Left lung (tissue), 10 donors: ENCODE results near the gene ACE. TPM values are rescaled to one million over a fixed set of nuclear protein-coding genes. Genes with fewer than 3 reads are reported as not detected.

Source experiments
- ATAC-seq: fragments of 200-7000 bp; cut with Tn5 transposase; one replicate; pipeline ENCODE4 v1.9.1; 2020; ENCODE audit warnings: moderate library complexity
- DNase-seq, 4 donors: peaks; one replicate each; pipeline ENCODE4 v3.0.0-alpha.2; 2013 to 2020
- H3K27ac ChIP-seq, 2 donors: fragments of 200-600 bp; sonication (generic) in 1 of 2; one replicate each; pipeline versions ENCODE4 v1.5.0 to v1.8.0; 2020 to 2021
- H3K27me3 ChIP-seq, 2 donors: fragments of 200-600 bp; sonication (generic) in 1 of 2; one replicate each; pipeline versions ENCODE4 v1.5.0 to v1.8.0; 2020 to 2021
- H3K36me3 ChIP-seq, 2 donors: fragments of 200-600 bp; sonication (generic) in 1 of 2; one replicate each; pipeline versions ENCODE4 v1.5.0 to v1.8.0; 2020 to 2021
- H3K4me1 ChIP-seq, 2 donors: fragments of 200-600 bp; one replicate each; pipeline ENCODE4 v1.8.0; 2021
- H3K4me3 ChIP-seq, 2 donors: fragments of 200-600 bp; sonication (generic) in 1 of 2; one replicate each; pipeline versions ENCODE4 v1.5.0 to v1.8.0; 2020 to 2021; ENCODE audit warnings: mild to moderate bottlenecking in 1 of 2
- H3K9me3 ChIP-seq, 2 donors: fragments of 200-600 bp; sonication (generic) in 1 of 2; one replicate each; pipeline versions ENCODE4 v1.5.0 to v1.8.0; 2020 to 2021
- intact Hi-C, 2 donors: fragments of 100-400 bp; cut with DNase I; formaldehyde crosslinking; loops; one replicate each; pipeline versions ENCODE4 v1.11.2 to v1.14.2; 2022
- polyA plus RNA-seq, 6 donors: library from polyadenylated mRNA; unstranded; fragments of 120-200 nt; gene quantifications; one replicate each; pipeline ENCODE4 v1.2.1, GENCODE V29; 2013; ENCODE audit not compliant: insufficient read length in 6 of 6
- total RNA-seq, 2 donors: library from RNA; stranded (reverse); fragmentation: NEBNext Ultra II Directional; extraction: Animal tissue kit (Norgen Biotek cat#: 25700); gene quantifications; one replicate each; pipeline ENCODE4 v1.2.1, GENCODE V29; 2021
- TF ChIP-seq, protein P1 (sequence below), 2 donors: fragments of 200-600 bp; sonication (generic) in 1 of 2; IDR thresholded peaks; one replicate each; pipeline versions ENCODE4 v1.5.0 to v1.8.0; 2021; ENCODE audit warnings: antibody characterized with exemption in 2 of 2
- donor health status: DM: no; HTN: yes; CAD: no.
- donor health status: DM: no; HTN: no; CAD: no.

Gene ACE
- total and polyA plus RNA-seq, 8 donors = 39.9 to 72.0 (median 55.3) TPM

DNA sequence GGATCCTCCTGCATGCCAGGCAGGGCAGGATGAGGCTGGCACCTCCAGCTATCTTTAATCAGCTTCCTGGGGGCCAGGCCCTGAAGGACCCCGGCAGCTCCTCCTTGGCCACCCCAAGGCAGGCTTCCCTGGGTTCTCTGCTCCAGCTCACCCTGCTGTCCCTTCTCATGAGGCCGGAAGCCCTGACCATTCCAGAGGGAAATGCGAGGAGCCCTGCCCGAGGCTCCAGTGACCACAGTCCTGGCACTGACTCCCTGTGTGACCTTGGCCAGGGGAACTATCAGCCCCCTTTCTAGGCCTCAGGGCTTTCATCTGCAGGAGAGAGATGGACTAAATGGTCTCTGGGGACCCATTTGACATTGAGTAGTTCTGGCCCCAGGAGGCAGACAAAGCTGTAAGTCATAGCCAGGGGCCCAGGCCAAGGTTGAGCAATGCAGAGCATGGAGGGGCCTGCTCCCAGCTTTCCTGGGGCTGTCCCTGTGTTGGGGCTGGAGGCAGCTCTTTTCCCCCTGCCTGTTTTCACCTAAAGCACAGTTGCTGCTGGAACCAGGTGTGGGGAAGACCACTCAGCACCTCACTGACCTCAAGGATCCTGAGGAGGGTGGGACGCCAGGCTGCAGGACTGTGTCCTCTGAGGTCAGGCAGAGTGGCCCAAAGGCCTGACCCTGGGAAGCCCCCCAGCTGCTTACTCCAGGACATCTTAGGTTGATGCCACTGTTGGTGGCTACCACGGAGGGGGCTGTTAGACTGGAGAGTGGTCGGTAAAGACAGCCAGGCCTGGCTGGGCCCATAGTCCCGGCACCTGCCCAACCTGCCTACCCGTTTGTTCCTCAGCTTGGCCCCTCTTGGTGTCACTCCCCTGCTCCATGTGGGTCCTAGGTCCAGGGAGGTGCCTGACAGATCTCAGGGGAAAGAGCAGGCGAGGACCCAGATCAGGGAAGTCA lies 54.4 kb downstream of the ACE start:
- ATAC-seq (no peak), DNase-seq (peak in 1 of 4 donors; percentile 63)
- Histone ChIP-seq H3K27ac (no peak overlapping the region), H3K9me3 (no peaks in the 10 kb centered on the region), H3K4me3 (no peak overlapping the region), H3K27me3 (peaks cover 0 to 5% of the 10 kb centered on the region in 2 donors), H3K36me3 (no peaks in the 10 kb centered on the region), H3K4me1 (no peaks in the 10 kb centered on the region)
- intact Hi-C loops = no loop called here
- TF ChIP-seq, protein P1, sequence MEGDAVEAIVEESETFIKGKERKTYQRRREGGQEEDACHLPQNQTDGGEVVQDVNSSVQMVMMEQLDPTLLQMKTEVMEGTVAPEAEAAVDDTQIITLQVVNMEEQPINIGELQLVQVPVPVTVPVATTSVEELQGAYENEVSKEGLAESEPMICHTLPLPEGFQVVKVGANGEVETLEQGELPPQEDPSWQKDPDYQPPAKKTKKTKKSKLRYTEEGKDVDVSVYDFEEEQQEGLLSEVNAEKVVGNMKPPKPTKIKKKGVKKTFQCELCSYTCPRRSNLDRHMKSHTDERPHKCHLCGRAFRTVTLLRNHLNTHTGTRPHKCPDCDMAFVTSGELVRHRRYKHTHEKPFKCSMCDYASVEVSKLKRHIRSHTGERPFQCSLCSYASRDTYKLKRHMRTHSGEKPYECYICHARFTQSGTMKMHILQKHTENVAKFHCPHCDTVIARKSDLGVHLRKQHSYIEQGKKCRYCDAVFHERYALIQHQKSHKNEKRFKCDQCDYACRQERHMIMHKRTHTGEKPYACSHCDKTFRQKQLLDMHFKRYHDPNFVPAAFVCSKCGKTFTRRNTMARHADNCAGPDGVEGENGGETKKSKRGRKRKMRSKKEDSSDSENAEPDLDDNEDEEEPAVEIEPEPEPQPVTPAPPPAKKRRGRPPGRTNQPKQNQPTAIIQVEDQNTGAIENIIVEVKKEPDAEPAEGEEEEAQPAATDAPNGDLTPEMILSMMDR (IDR thresholded peaks at IDR 0.05) = no peak

DNA sequence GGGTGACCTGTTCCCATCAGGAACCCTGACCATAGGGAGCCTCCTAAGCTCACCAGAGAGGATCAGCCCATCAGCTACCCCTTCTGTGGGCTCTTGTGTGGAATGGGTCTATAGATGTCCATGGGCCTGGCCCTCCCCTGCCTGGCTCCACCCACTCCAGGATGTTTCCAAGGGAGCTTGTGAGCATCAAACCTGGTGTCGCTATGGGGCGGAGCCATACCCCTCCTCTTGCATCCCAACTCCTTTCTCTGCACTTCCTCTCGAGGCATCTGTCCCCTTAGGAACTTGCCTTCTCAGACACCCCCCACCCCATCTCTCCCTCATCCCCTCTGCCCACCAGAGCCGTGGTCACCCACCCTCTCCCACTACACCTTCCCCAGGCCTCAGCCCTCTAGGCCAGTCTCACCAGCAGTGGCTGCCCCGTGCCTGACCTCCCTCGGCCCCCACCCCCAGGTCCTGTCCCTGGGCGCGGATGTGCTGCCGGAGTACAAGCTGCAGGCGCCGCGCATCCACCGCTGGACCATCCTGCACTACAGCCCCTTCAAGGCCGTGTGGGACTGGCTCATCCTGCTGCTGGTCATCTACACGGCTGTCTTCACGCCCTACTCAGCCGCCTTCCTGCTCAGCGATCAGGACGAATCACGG lies 56.7 kb downstream of the ACE start:
- H3K9me3 ChIP-seq = no peaks in the 10 kb centered on the region
- H3K4me3 ChIP-seq = no peak overlapping the region
- H3K27me3 ChIP-seq = peaks cover 14 to 22% of the 10 kb centered on the region in 2 donors
- DNase-seq (peak in 1 of 4 donors; percentile 59), ATAC-seq (no peak)
- H3K27ac ChIP-seq = no peak overlapping the region
- no peaks in the 10 kb centered on the region for H3K36me3 ChIP-seq
- peaks cover 3 to 6% of the 10 kb centered on the region in 2 donors for H3K4me1 ChIP-seq
- TF ChIP-seq, protein P1 (IDR thresholded peaks at IDR 0.05) = no peak
- intact Hi-C loops = no loop called here

DNA sequence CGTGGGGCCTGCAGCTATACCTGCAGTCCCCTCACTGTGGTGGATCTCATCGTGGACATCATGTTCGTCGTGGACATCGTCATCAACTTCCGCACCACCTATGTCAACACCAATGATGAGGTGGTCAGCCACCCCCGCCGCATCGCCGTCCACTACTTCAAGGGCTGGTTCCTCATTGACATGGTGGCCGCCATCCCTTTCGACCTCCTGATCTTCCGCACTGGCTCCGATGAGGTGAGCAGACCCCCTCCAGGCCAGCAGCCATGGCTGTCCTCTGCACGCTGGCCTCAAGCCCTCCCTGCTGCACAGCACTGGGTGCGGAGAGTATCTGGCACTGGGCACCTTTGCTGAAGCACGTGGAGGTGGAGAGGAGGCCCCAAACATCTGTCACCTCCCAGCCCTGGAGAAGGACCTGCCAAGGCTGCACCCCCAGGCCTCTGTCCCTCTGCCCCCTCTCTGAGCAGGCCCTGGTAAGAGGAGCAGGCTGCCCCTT lies 57.3 kb downstream of the ACE start:
- no peaks in the 10 kb centered on the region for H3K9me3 ChIP-seq
- peaks cover 20 to 27% of the 10 kb centered on the region in 2 donors for H3K27me3 ChIP-seq
- DNase-seq = peak in 1 of 4 donors; percentile 64
- H3K27ac ChIP-seq = no peak overlapping the region
- H3K36me3 ChIP-seq = no peaks in the 10 kb centered on the region
- H3K4me3 ChIP-seq = no peak overlapping the region
- H3K4me1 ChIP-seq = peaks cover 3 to 7% of the 10 kb centered on the region in 2 donors
- no peak for ATAC-seq
- intact Hi-C loops = no loop called here
- TF ChIP-seq, protein P1 (IDR thresholded peaks at IDR 0.05) = no peak

DNA sequence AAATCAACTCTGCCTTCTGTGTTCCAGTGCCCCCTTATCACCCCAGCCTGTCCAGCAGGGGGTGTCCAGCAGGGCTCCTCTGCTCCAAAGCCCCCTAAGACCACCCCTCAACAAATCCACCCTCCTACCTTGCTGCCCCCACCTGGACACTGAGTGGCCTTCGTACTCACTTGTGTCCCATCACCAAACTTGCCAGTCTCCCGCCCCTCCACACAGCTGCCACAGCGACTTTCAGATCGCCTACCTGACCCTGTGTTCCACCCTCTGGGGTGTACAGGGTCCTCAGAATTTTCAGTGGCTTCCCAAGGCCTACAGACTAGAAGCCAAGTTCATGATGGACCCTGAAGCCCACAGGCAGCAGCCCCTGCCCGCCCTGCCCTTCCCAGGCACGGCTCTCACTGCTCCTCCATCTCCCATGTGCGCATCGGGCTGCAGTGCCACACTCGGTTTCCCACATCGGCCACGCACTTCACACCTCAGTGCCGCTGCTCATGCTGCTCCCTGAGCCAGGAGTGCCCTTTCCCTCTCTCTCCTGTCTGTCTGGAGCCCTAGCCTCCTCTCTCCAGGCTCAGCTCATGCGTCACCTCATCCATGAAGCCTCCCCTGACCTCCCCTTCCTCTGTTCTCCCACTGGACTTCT lies 58.1 kb downstream of the ACE start:
- Histone ChIP-seq H3K27me3 (peaks cover 28 to 36% of the 10 kb centered on the region in 2 donors), H3K9me3 (no peaks in the 10 kb centered on the region), H3K36me3 (no peaks in the 10 kb centered on the region), H3K27ac (no peak overlapping the region), H3K4me1 (peaks cover 3 to 7% of the 10 kb centered on the region in 2 donors), H3K4me3 (no peak overlapping the region)
- TF ChIP-seq, protein P1 (IDR thresholded peaks at IDR 0.05) = no peak
- DNase-seq = peak in 1 of 4 donors; percentile 62
- ATAC-seq = no peak
- intact Hi-C loops = no loop called here
